IMR-90 (cell line): ENCODE measurements around the gene DAB1. TPM values are rescaled to one million over a fixed set of nuclear protein-coding genes. Genes with fewer than 3 reads are reported as not detected.

Source experiments
- ATAC-seq: fragments of 200-7000 bp; cut with Tn5 transposase; 2 replicates; pipeline ENCODE4 v1.9.1; 2020; ENCODE audit warnings: low read depth, mild to moderate bottlenecking, moderate library complexity
- BruUV-seq: library from RNA; stranded (reverse); fragments of 400-500 nt; replicated peaks from 2 replicates; lab custom pipeline; 2021; lab: Mats Ljungman, UMichigan
- CTCF ChIA-PET: fragments of 300-600 bp; formaldehyde crosslinking; extraction: SDS; loops from one replicate; lab custom pipeline; 2021; ENCODE audit warnings: antibody characterized with exemption; lab: Yijun Ruan, JAX
- POLR2A ChIA-PET: fragments of 300-600 bp; sonication (Branson Sonifier 250); formaldehyde crosslinking; loops from one replicate; lab custom pipeline; 2022; ENCODE audit warnings: antibody characterized with exemption; ENCODE audit not compliant: unreplicated experiment; lab: Charles Lee
- DNase-seq: peaks from one replicate; pipeline ENCODE4 v3.0.0; 2013
- H2AFZ ChIP-seq: replicated peaks from 2 replicates; pipeline ENCODE3; 2013; ENCODE audit warnings: low read length, mild to moderate bottlenecking; ENCODE audit not compliant: poor library complexity
- H2AK5ac ChIP-seq: 2 replicates; pipeline ENCODE4 v1.6.1; 2013; ENCODE audit warnings: low read depth, low read length, inconsistent platforms
- H2AK9ac ChIP-seq: replicated peaks from 2 replicates; pipeline ENCODE3; 2013; ENCODE audit warnings: mild to moderate bottlenecking, low read depth, low read length, moderate library complexity; ENCODE audit not compliant: poor library complexity
- H2BK120ac ChIP-seq: 2 replicates; pipeline ENCODE4 v1.6.1; 2013; ENCODE audit warnings: low read depth, low read length, inconsistent platforms
- H2BK15ac ChIP-seq: 3 replicates; pipeline ENCODE4 v1.6.1; 2013; ENCODE audit warnings: low read depth, low read length, inconsistent platforms
- H2BK20ac ChIP-seq: 2 replicates; pipeline ENCODE4 v1.6.1; 2013; ENCODE audit warnings: low read depth, mild to moderate bottlenecking, inconsistent platforms, low read length, moderate library complexity
- H2BK5ac ChIP-seq: 2 replicates; pipeline ENCODE4 v1.6.1; 2013; ENCODE audit warnings: mild to moderate bottlenecking, low read depth, low read length, inconsistent platforms; ENCODE audit not compliant: poor library complexity, severe bottlenecking
- H3K14ac ChIP-seq: replicated peaks from 2 replicates; pipeline ENCODE4 v1.6.1; 2013; ENCODE audit warnings: low read depth, low read length, inconsistent platforms
- H3K18ac ChIP-seq: 2 replicates; pipeline ENCODE4 v1.6.1; 2013; ENCODE audit warnings: low read depth, low read length, control low read depth
- H3K23ac ChIP-seq: 2 replicates; pipeline ENCODE4 v1.6.1; 2013; ENCODE audit warnings: low read depth, low read length, inconsistent platforms
- H3K27ac ChIP-seq: 2 replicates; pipeline ENCODE4 v1.5.1; 2013; ENCODE audit warnings: mild to moderate bottlenecking, control low read depth, low read length; ENCODE audit not compliant: insufficient read depth
- H3K27me3 ChIP-seq: 2 replicates; pipeline ENCODE4 v1.6.1; 2013; ENCODE audit warnings: low read length; ENCODE audit not compliant: control insufficient read depth, insufficient read depth
- H3K36me3 ChIP-seq: 2 replicates; pipeline ENCODE4 v1.6.1; 2013; ENCODE audit warnings: low read length, mixed read lengths; ENCODE audit not compliant: control insufficient read depth, insufficient read depth
- H3K4ac ChIP-seq: 2 replicates; pipeline ENCODE4 v1.6.1; 2013; ENCODE audit warnings: low read depth, low read length, inconsistent platforms
- H3K4me1 ChIP-seq: 2 replicates; pipeline ENCODE4 v1.6.1; 2013; ENCODE audit warnings: low read length, mixed read lengths; ENCODE audit not compliant: control insufficient read depth, insufficient read depth
- H3K4me2 ChIP-seq: 2 replicates; pipeline ENCODE4 v1.6.1; 2013; ENCODE audit warnings: low read depth, mild to moderate bottlenecking, control low read depth, low read length, moderate library complexity
- H3K4me3 ChIP-seq: 2 replicates; pipeline ENCODE4 v1.5.1; 2013; ENCODE audit warnings: low read depth, mild to moderate bottlenecking, control low read depth, low read length, moderate library complexity; ENCODE audit not compliant: insufficient read depth
- H3K56ac ChIP-seq: 2 replicates; pipeline ENCODE4 v1.6.1; 2013; ENCODE audit warnings: low read length, inconsistent platforms; ENCODE audit not compliant: insufficient read depth; ENCODE audit errors: extremely low read depth
- H3K79me1 ChIP-seq, 2 experiments: 2 replicates each; pipeline ENCODE4 v1.6.1; 2013; ENCODE audit warnings: low read length in 2 of 2, inconsistent platforms in 1 of 2, low read depth in 1 of 2
- H3K9ac ChIP-seq: 2 replicates; pipeline ENCODE4 v1.6.1; 2013; ENCODE audit warnings: low read depth, low read length, control low read depth
- H3K9me1 ChIP-seq: 2 replicates; pipeline ENCODE4 v1.6.1; 2013; ENCODE audit warnings: low read length, inconsistent platforms; ENCODE audit not compliant: insufficient read depth
- H3K9me3 ChIP-seq: 2 replicates; pipeline ENCODE4 v1.6.1; 2013; ENCODE audit warnings: low read length; ENCODE audit not compliant: control insufficient read depth, insufficient read depth
- H4K20me1 ChIP-seq: 2 replicates; pipeline ENCODE4 v1.6.1; 2013; ENCODE audit warnings: low read length, inconsistent platforms; ENCODE audit not compliant: insufficient read depth
- H4K5ac ChIP-seq: 2 replicates; pipeline ENCODE4 v1.6.1; 2013; ENCODE audit warnings: mild to moderate bottlenecking, low read depth, low read length, control low read depth
- H4K8ac ChIP-seq, 2 experiments: 2 replicates each; pipeline ENCODE4 v1.6.1; 2013; ENCODE audit warnings: low read depth in 2 of 2, low read length in 2 of 2, control low read depth in 1 of 2, inconsistent platforms in 1 of 2
- H4K91ac ChIP-seq: 2 replicates; pipeline ENCODE4 v1.6.1; 2013; ENCODE audit warnings: low read depth, low read length, inconsistent platforms; ENCODE audit not compliant: insufficient read depth
- BHLHE40 ChIP-seq: fragments of 150-350 bp; IDR thresholded peaks from 2 replicates; pipeline ENCODE4 v1.6.1; 2016; ENCODE audit warnings: mild to moderate bottlenecking, low read depth, low read length
- CEBPB ChIP-seq: IDR thresholded peaks from 2 replicates; pipeline ENCODE4 v1.6.1; 2012; ENCODE audit warnings: low read depth, low read length, improper control_type of control experiment
- CHD1 ChIP-seq: IDR thresholded peaks from 2 replicates; pipeline ENCODE4 v1.6.1; 2012; ENCODE audit warnings: low read depth, low read length, improper control_type of control experiment
- CTCF ChIP-seq: conservative IDR thresholded peaks from 2 replicates; pipeline ENCODE4 v1.5.1; 2012; ENCODE audit warnings: mild to moderate bottlenecking, low read depth, low read length, improper control_type of control experiment
- ELK1 ChIP-seq: fragments of 150-350 bp; IDR thresholded peaks from 2 replicates; pipeline ENCODE4 v1.6.1; 2016; ENCODE audit warnings: low read depth, mild to moderate bottlenecking, low read length, moderate library complexity, borderline replicate concordance
- FOS ChIP-seq: fragments of 150-350 bp; IDR thresholded peaks from 2 replicates; pipeline ENCODE4 v1.6.1; 2016; ENCODE audit warnings: low read depth, low read length
- MAFK ChIP-seq: IDR thresholded peaks from 2 replicates; pipeline ENCODE4 v1.6.1; 2012; ENCODE audit warnings: low read depth, low read length, improper control_type of control experiment
- MAZ ChIP-seq: IDR thresholded peaks from 2 replicates; pipeline ENCODE4 v1.6.1; 2012; ENCODE audit warnings: low read depth, mild to moderate bottlenecking, low read length, improper control_type of control experiment, moderate library complexity, borderline replicate concordance
- NFE2L2 ChIP-seq: fragments of 150-350 bp; IDR thresholded peaks from 2 replicates; pipeline ENCODE4 v1.6.1; 2016; ENCODE audit warnings: low read depth, mild to moderate bottlenecking, low read length
- POLR2A ChIP-seq: IDR thresholded peaks from 2 replicates; pipeline ENCODE4 v1.6.1; 2012; ENCODE audit warnings: mild to moderate bottlenecking, low read depth, low read length
- RCOR1 ChIP-seq: IDR thresholded peaks from 2 replicates; pipeline ENCODE4 v1.6.1; 2012; ENCODE audit warnings: mild to moderate bottlenecking, low read length, improper control_type of control experiment; ENCODE audit not compliant: insufficient replicate concordance
- RFX5 ChIP-seq: IDR thresholded peaks from 2 replicates; pipeline ENCODE4 v1.8.0; 2012; ENCODE audit warnings: low read depth, mild to moderate bottlenecking, low read length, moderate library complexity
- SMC3 ChIP-seq: fragments of 150-350 bp; IDR thresholded peaks from 2 replicates; pipeline ENCODE4 v1.6.1; 2016; ENCODE audit warnings: low read depth, mild to moderate bottlenecking, antibody characterized with exemption, low read length, moderate library complexity
- USF2 ChIP-seq: fragments of 150-350 bp; IDR thresholded peaks from 2 replicates; pipeline ENCODE4 v1.6.1; 2017; ENCODE audit warnings: mild to moderate bottlenecking, antibody characterized with exemption, low read length, low read depth
- WGBS, 2 experiments: methylation state at CpG; one replicate each; pipeline versions ENCODE4 v1.1.5 to v1.1.7; 2013; ENCODE audit warnings: missing lambda C conversion rate in 2 of 2; ENCODE audit not compliant: insufficient read length in 1 of 2; ENCODE audit errors: extremely low coverage in 2 of 2; 5-methylcytosine and 5-hydroxymethylcytosine counted together
- dilution Hi-C: fragments of 300-500 bp; cut with HindIII; formaldehyde crosslinking; loops from one replicate; pipeline ENCODE4 v1.14.3; 2018; ENCODE audit warnings: low sequenced_read_pairs; ENCODE audit not compliant: unreplicated experiment
- in situ Hi-C: fragments of 300-500 bp; cut with MboI; formaldehyde crosslinking; loops from 3 replicates; pipeline ENCODE4 v1.14.3; 2019; ENCODE audit warnings: low sequenced_read_pairs, inconsistent platforms, mixed read lengths
- intact Hi-C: fragments of 100-400 bp; cut with micrococcal nuclease; formaldehyde crosslinking; loops from 2 replicates; pipeline ENCODE4 v1.10.0; 2022
- polyA plus RNA-seq, 3 experiments: library from polyadenylated mRNA; depleted of rRNA; stranded (reverse); fragments of >200 nt; gene quantifications; 2 replicates each; pipeline ENCODE4 v1.2.3, GENCODE V29; 2012; ENCODE audit warnings: low replicate concordance in 1 of 3
- total RNA-seq: library from RNA; depleted of rRNA; stranded (reverse); fragments of >200 nt; gene quantifications from 2 replicates; pipeline ENCODE4 v1.2.3, GENCODE V29; 2012

Gene DAB1
- total and polyA plus RNA-seq, 2 of the 4 experiments (the other 2 are of a cell fraction), result 0.18 to 0.41 TPM

DNA sequence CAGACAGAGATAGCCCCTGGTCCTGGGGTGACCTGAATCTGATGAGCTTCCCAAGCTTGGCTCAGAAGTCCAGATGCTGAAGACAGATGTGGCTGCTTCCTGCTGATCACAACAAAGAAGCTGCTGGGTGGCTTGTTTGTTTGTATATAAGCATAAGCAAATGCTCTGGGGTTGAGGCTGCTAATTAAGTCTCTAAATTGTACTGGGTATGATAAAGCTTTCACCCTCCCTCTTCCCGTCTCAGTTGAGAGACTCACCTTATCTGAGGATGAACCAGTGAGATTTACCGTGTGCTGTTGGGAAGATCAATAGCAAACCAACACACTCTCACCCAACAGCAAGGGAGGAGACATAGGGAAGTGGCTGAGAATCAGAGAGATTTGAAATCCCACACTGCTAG lies 42.0 kb downstream of the DAB1 start:
- no peak overlapping the region for H3K4ac ChIP-seq
- H2AK5ac ChIP-seq, result no peak overlapping the region
- intact Hi-C loops (no loop called here), in situ Hi-C loops (no loop called here), dilution Hi-C loops (no loop called here)
- H4K20me1 ChIP-seq, result no peaks in the 10 kb centered on the region
- H3K56ac ChIP-seq, result no peak overlapping the region
- no peak overlapping the region for H3K27ac ChIP-seq
- no peaks in the 10 kb centered on the region for H3K27me3 ChIP-seq
- TF ChIP-seq FOS, result no peak
- TF ChIP-seq USF2, result no peak
- no peak for TF ChIP-seq RFX5
- no peak for TF ChIP-seq NFE2L2
- TF ChIP-seq BHLHE40, result no peak
- TF ChIP-seq MAFK, result no peak
- no peak for TF ChIP-seq CEBPB
- no peak for TF ChIP-seq RCOR1
- no peak for TF ChIP-seq SMC3
- TF ChIP-seq ELK1, result no peak
- TF ChIP-seq POLR2A, result no peak
- TF ChIP-seq CTCF, result no peak
- TF ChIP-seq CHD1, result no peak
- TF ChIP-seq MAZ, result no peak
- no peaks in the 10 kb centered on the region for H3K36me3 ChIP-seq
- ATAC-seq (no peak), DNase-seq (no peak)
- no peak overlapping the region for H2BK20ac ChIP-seq
- H2AFZ ChIP-seq, result no peak overlapping the region
- H3K4me3 ChIP-seq, result no peak overlapping the region
- H3K4me1 ChIP-seq, result no peaks in the 10 kb centered on the region
- H3K23ac ChIP-seq, result no peak overlapping the region
- no peak overlapping the region for H3K4me2 ChIP-seq
- ChIA-PET POLR2A (no interaction called here), CTCF (no interaction called here)
- no peak overlapping the region for H3K9ac ChIP-seq
- no TSS peak for BruUV-seq
- H2BK5ac ChIP-seq, result no peak overlapping the region
- no peaks in the 10 kb centered on the region for H3K9me3 ChIP-seq
- H3K18ac ChIP-seq, result no peak overlapping the region
- no peak overlapping the region for H2BK15ac ChIP-seq
- no peak overlapping the region for H2BK120ac ChIP-seq
- no peak overlapping the region for H4K8ac ChIP-seq
- H4K5ac ChIP-seq, result no peak overlapping the region
- H3K14ac ChIP-seq, result no peak overlapping the region
- no CpG with 5 or more reads among the region's 2 CpGs for WGBS, 2 experiments
- no peak overlapping the region for H2AK9ac ChIP-seq
- no peaks in the 10 kb centered on the region for H3K9me1 ChIP-seq
- no peaks in the 10 kb centered on the region for H3K79me1 ChIP-seq
- H4K91ac ChIP-seq, result no peak overlapping the region
